Head of caudate nucleus (tissue), 42 donors: ENCODE data around the gene AGT.
"Not testable (repeated sequence)": the region's sequence is repeated elsewhere in the genome, so short reads cannot be mapped to it uniquely, and the experiment has no call there.

ENCODE experiments used
- DNase-seq, 42 donors: peaks; one replicate each; pipeline versions ENCODE4 v3.0.0 to v3.0.0-alpha.2; 2020 to 2021; ENCODE audit warnings: mixed read lengths in 7 of 42
- intact Hi-C: fragments of 100-400 bp; cut with DNase I; formaldehyde crosslinking; loops from one replicate; pipeline ENCODE4 v1.15.0; 2022

Gene AGT

DNA sequence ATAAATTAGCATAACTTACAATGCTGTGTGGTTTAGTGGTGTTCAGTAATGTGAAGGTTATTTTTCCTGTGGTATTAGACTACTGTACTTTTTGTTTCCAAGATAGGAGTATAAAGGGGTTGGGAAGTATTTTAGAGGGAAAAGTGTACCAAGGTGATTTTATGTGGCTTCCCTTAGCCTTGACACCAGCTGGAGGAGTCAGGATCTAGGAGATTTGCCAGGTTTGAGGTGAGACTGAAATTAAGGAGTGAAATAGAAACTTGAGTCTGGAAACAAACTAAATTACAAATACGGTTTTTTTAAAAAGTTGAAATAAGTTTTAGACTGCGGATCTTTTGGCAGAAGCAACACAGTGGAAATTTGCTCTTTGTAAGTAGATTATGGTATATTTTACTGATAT, 39.3 kb downstream of the AGT start:
- intact Hi-C loops, result no loop called here
- DNase-seq, result no peak

DNA sequence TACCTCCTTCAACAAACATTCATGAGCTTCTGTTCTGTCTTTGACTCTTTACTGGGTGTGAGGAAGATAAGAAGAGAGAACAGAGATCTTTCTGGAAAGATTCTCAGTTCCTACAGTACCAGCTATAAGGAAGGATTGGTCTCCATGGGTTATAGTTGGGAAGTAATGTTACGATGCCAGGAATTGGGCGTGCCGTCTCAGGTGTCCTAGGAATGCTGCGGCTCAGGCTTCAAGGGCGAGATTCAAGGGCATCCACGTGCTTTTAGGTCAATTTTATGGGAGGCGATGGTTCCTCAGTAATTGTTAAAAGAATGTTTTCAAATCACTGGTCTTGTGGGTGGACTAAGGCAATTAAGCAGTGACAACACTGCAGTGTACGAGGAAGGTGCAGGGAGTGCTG, 44.4 kb downstream of the AGT start:
- intact Hi-C loops, result no loop called here
- DNase-seq, result no peak

DNA sequence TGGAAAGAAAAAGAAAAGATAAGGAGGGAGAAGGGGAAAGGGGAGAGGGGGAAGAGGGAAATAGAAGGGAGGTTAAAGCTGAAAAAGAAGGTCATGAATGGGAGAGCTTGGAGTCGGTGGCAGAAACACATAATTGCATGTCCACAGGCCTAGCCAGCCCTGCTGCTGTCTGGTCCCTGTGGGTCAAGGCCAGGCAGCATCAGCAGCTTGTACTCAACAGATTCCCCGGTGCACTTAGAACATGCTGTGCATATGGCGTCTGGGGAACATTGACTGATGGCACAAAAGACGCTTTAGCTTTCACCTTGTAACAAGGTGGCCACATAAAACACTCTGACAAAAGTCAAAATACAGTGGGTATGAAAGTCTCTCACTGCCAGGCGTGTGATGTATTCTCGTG, 45.7 kb downstream of the AGT start:
- intact Hi-C loops, result no loop called here
- DNase-seq, result no peak

DNA sequence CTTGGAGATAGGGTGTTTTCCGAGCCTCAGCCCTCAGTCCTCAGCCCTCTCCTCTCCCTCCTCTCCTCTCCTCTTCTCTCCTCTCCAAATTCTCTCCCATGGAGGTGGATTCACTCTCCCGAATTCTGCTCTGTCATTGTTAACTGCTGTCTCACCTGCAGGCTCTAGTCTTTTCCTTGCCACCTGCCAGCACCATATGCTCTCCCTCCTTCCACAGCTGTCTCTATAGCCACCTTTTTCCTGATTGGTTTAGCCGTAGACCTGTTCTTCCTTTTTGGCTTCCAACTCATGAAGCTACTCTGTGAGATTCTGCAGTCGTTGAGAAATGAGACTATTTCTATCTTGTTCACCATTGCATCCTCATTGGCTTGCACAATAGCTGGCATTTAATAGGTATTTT, 51.9 kb downstream of the AGT start:
- no peak for DNase-seq

DNA sequence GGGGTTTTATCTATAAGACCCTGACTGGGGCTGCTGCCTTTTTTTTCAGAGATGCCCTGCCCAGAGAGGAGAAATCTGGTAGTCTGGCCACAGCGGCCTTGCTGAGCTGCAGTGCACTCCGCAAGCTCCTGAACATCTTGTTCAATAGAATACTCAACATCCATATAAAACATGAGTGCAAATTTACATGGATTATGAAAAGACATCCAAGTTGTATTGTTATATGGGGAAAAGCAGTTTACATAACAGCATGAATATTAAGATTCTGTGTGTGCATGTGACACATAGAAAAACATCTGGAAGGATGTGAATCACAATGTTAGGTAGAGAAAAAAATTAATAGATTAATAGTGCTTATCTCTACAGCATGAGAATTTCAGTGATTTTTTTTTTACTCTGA, 55.2 kb downstream of the AGT start:
- intact Hi-C loops, result no loop called here
- DNase-seq, result no peak

More for the DNA sequence above, 51.9 kb downstream of the AGT start:
- intact Hi-C loops, result no loop called here

DNA sequence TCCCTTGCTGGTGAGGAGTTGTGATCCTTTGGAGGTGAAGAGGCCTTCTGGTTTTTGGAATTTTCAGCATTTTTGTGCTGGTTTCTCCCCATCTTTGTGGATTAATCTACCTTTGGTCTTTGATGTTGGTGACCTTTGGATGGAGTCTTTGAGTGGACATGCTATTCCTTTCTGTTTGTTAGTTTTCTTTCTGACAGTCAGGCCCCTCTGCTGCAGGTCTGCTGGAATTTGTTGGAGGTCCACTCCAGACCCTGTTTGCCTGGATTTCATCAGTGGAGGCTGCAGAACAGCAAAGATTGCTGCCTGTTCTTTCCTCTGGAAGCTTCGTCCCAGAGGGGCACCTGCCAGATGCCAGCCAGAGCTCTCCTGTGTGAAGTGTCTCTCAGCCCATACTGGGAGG, 55.8 kb downstream of the AGT start:
- intact Hi-C loops, result not testable (repeated sequence)

DNA sequence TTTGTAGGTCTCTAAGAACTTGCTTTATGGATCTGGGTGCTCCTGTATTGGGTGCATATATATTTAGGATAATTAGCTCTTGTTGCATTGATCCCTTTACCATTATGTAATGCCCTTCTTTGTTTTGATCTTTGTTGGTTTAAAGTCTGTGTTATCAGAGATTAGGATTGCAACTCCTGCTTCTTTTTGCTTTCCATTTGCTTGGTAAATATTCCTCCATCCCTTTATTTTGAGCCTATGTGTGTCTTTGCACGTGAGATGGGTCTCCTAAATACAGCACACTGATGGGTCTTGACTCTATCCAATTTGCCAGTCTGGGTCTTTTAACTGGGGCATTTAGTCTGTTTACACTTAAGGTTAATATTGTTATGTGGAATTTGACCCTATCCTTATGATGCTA, 57.2 kb downstream of the AGT start:
- intact Hi-C loops, DNase-seq: not testable (repeated sequence)

More for the DNA sequence above, 55.8 kb downstream of the AGT start:
- DNase-seq, result not testable (repeated sequence)
